Cardiac septum (tissue), 1 donor: ENCODE results near the gene CAMK1G. TPM values are rescaled to one million over a fixed set of nuclear protein-coding genes. Genes with fewer than 3 reads are reported as not detected.

Experiments
- DNase-seq: peaks from one replicate; pipeline ENCODE4 v3.0.0-alpha.2; 2020; ENCODE audit warnings: low spot score
- intact Hi-C: fragments of 100-400 bp; cut with DNase I; formaldehyde crosslinking; loops from one replicate; pipeline ENCODE4 v1.14.0; 2022
- total RNA-seq: library from RNA; stranded (reverse); fragmentation: NEBNext Ultra II Directional; extraction: Animal tissue kit (Norgen Biotek cat#: 25700); gene quantifications from one replicate; pipeline ENCODE4 v1.2.1, GENCODE V29; 2021
- donor health status: DM: no; HTN: no; CAD: no.

The CAMK1G gene
- total RNA-seq, 1 donor from 2014 or later: not detected

DNA sequence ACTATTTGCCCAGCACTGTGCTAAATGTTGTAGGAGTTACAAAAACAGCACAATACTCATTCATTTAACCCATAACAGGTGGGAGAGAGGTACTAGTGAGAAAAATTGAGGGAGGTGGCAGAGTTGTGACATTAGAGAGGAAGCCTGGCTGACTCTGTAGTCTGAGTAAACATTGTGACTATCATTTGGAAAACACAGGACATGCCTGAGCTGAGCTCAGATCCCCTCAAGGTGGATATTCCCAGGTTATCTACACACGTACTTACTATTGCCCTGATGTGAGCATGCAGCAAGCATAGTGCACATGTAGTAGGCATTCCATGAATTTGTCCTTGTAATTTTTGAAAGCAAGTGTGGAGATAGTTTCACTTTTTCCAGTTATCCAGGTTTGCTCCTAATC lies 10.9 kb downstream of the CAMK1G start:
- intact Hi-C loops: no loop called here
- no peak for DNase-seq

GRCh38 chr1:209595028-209595427 lies 11.5 kb downstream of the CAMK1G start:
- DNase-seq: no peak
- intact Hi-C loops: no loop called here

DNA sequence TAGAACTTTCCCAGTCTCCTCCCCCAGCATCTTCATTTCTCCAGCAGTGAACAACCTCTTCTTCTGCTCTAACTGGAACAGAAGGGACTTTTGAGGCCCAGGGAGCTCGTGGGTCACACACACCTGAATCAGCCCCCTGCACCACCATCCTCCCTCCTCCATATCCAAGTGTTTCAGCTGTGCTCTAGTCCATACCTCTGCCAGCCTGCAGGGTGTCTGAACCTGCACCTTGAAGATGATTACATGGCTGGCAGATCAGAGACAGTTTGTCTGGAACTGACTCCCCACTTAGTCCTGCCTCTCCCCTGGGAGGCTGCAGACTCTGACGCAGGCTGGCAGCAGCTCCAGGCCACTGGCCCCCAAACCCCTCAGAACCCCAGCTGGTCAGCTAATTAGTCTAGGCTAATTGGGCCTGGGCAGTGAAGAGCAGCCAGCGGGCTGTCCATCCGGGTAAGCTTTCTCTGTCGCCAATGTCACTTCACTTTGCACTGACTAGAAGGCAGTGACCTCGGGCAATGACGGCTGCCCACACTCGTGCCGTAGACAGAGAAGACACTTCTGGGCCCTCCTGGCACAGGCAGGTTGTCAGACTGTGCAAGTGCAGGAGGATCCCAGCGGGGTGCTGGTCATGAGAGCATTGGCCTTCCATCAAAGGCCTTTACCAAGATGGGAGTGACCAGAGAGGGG lies 12.2 kb downstream of the CAMK1G start:
- intact Hi-C loops: no loop called here
- DNase-seq: no peak

DNA sequence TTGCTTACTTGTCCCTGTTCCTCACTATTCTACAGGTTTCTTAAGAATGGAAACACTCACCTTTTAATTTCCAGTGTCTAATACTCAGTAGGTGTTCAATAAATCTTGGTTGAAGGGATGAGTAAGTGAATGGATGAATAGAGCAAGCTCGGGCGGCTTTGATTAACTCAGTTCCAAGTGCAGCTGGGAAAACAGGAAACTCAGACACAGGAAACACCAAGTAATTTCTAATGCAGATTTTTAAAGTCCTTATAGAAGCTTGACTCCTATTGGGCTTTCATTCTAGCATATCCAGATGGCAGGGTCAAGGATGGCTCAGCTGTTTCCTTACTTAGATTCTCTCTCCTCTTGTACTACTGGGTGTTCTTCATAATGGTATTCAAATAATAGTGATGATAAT lies 14.0 kb downstream of the CAMK1G start:
- intact Hi-C loops: no loop called here
- no peak for DNase-seq

- no peak for DNase-seq
- intact Hi-C loops: no loop called here
Observed at GRCh38 chr1:209598227-209598626, 14.7 kb downstream of the CAMK1G start.

GRCh38 chr1:209600541-209600940 lies 17.0 kb downstream of the CAMK1G start:
- intact Hi-C loops: loop anchor here (2.0 kb wide), 1 partner anchor 148 kb away; no protein-coding TSS in a partner anchor
- DNase-seq: no peak

DNA sequence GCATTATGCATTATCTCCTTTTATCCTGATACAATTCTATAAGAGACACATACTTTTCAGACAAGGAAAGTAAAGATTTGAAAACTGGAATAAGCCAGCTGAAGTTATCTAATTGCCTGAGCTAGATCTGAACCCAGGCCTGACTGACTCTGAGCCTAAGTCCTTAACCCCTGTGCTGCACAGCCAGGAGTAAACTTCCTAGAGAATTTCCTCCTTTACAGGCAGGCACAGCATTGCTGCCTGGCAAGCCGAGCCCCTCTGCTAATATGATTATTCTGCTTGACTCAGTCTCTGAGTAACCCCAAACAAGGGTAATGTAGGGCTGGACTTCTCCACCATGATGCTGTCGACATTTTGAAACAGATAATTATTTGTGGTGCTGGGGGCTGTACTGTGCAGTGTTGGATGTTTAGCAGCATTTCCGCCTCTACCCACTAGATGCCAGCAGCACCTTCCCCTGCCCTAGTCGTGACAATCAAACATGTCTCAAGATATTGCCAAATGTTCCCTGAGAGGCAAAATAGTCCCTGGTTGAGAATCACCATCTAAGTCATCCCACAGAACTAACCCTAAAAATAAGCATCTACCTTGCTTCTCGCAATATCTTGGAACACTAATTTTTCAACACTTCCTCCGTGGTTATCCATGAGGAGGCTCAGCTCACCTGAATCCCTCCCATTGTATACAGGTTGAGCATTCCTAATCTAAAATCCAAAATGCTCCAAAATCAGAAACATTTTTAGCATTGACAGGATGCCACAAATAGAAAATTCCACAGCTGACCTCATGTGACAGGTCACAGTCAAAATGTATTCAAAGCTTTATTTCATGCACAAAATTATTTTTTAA lies 18.5 kb downstream of the CAMK1G start:
- no peak for DNase-seq
- intact Hi-C loops: loop anchor here (1.0 to 2.0 kb wide), 3 partner anchors 25 to 147 kb away; no protein-coding TSS in a partner anchor

DNA sequence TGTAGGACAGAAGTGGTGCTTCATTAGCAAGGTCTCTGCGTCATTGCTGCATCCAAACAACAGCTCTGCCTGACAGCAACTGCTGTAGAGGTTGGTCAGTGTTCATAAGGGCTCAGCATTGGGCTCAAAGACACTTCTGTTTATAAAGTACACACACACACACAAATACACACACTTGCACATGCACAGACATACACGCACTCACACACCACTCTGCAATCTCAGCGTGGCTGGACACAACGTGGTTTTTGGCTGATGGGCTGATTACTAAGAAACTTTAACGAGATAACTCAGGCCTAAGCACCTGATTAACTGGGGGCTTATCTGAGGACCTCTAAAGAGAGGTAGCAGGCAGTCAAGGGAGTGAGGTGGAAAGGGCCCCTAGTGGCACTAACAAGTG lies 20.4 kb downstream of the CAMK1G start:
- intact Hi-C loops: loop anchor here (2.0 kb wide), 1 partner anchor 89 kb away; no protein-coding TSS in a partner anchor
- no peak for DNase-seq

- intact Hi-C loops: no loop called here
- DNase-seq: no peak
Observed at GRCh38 chr1:209607102-209607794, 23.7 kb downstream of the CAMK1G start.

- DNase-seq: no peak
- intact Hi-C loops: no loop called here
Observed at GRCh38 chr1:209607795-209608178, 24.3 kb downstream of the CAMK1G start.

GRCh38 chr1:209609041-209609790 lies 25.7 kb downstream of the CAMK1G start:
- intact Hi-C loops: no loop called here
- DNase-seq: no peak

DNA sequence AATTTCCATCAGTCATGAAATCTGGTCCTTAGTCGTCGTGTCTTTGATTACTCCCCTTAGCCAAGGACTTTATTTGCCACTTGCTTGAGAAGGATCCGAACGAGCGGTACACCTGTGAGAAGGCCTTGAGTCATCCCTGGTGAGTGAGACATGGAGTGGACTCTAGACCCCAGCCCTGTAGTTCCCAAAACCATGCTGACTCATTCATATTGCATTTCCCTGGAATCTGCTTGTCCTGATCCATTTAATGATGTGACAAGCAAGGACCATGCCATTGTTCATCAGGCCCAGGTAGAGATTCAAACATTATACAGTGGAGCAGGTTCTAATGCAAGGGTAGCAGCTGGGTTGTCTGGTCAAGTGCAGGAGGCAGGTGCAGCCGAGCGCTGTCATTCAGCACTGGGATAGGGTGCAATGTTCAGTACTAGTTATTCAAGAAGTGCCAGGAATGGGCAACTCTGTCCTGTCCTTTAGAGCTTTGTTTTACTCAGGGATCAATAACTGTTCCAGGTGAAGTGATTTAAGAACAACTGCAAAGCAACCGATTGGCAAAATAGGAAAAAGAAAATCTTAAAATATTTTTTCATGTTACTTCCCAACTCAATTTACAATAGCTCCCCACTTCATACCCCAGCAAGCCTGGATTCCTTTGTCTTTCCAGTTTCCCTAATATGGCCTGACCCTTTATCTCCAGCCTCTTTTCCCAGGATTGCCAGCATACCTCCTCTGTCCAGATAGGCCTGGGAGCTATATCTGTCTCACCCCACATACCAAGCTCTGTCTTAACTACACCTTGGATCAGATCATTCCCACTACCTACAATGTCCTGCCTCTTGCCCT lies 26.5 kb downstream of the CAMK1G start:
- intact Hi-C loops: no loop called here
- DNase-seq: no peak

DNA sequence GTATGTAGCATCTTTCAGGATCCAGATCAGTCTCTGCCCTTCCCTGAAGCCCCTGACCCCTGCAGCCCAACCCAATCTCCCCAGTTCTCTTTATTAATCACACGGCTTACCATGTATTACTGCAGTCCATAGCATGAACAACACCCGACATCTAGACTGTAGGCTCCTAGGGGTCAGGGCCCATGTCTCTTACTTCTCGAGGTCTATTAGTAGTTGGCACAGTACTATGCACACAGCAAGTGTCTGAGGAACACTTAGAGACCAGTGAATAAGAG lies 27.1 kb downstream of the CAMK1G start:
- intact Hi-C loops: no loop called here
- DNase-seq: no peak

DNA sequence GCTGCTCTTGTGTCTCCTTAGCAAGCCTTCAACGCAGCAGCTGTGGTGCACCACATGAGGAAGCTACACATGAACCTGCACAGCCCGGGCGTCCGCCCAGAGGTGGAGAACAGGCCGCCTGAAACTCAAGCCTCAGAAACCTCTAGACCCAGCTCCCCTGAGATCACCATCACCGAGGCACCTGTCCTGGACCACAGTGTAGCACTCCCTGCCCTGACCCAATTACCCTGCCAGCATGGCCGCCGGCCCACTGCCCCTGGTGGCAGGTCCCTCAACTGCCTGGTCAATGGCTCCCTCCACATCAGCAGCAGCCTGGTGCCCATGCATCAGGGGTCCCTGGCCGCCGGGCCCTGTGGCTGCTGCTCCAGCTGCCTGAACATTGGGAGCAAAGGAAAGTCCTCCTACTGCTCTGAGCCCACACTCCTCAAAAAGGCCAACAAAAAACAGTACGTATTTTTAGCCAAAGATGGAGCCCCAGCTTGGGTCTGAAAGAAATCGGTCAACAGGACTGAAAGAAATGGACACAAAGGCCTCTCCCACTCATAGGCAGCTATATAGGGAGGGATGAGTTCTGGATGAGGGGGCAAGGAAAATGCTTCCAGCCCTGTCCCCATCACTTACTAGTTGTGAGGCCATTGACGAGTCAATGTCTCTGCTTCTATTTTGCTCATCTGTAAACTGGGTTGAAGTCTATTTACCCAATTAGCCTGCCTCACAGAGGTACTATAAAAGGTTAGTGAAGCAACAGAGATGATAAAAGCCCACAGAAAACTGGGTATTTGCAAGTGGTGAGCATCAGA lies 28.5 kb downstream of the CAMK1G start:
- no peak for DNase-seq

DNA sequence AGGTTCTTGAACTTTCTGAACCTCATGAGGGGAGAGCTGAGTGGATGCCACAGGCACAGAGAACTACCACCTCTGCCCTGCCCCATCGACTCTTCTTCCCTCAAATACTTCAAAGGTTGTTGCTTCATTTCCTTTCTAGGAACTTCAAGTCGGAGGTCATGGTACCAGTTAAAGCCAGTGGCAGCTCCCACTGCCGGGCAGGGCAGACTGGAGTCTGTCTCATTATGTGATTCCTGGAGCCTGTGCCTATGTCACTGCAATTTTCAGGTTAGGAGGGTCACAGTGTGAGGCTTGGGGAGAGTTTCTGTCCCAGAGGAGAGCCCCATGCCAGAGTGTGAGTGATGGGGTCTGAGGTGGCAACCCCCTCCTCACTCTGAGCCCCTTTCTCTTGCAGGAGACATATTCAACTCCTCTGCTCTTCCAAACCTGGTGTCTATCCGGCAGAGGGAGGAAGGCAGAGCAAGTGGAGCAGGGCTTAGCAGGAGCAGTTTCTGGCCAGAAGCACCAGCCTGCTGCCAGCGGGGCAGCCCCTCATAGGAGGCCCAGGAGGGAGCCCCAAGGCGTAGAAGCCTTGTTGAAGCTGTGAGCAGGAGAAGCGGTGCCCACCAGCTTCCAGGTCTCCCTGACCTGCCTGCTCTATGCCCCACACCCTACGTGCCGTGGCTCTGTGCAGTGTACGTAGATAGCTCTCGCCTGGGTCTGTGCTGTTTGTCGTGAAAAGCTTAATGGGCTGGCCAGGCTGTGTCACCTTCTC lies 29.3 kb downstream of the CAMK1G start:
- DNase-seq: no peak
- intact Hi-C loops: no loop called here

More for the DNA sequence above, 28.5 kb downstream of the CAMK1G start:
- intact Hi-C loops: no loop called here

GRCh38 chr1:209613400-209614150 lies 30.1 kb downstream of the CAMK1G start:
- no peak for DNase-seq
- intact Hi-C loops: no loop called here

- intact Hi-C loops: no loop called here
- DNase-seq: no peak
Observed at GRCh38 chr1:209614151-209614420, 30.6 kb downstream of the CAMK1G start.
